Astrocyte of the spinal cord (primary cell): Measurements from ENCODE around the gene PRDM15.
"Not testable (repeated sequence)": the region's sequence is repeated elsewhere in the genome, so short reads cannot be mapped to it uniquely, and the experiment has no call there.

Experiments
- DNase-seq: peaks from one replicate; pipeline ENCODE4 v3.0.0; 2011; ENCODE audit warnings: low read depth, low spot score
- H3K4me3 ChIP-seq: 2 replicates; pipeline ENCODE4 v1.5.1; 2011; ENCODE audit warnings: low read depth, mild to moderate bottlenecking, low read length, moderate library complexity
- in situ Hi-C: cut with HindIII; loops from 2 replicates; pipeline ENCODE4 v1.10.0; 2017; ENCODE audit warnings: low sequenced_read_pairs
- TF ChIP-seq, protein P1 (sequence below): IDR thresholded peaks from 2 replicates; pipeline ENCODE4 v1.5.1; 2012; ENCODE audit warnings: low read depth, mild to moderate bottlenecking, low read length, inconsistent platforms

The PRDM15 gene

GRCh38 chr21:41795726-41796125, 83.4 kb downstream of the PRDM15 start:
- no peak overlapping the region for H3K4me3 ChIP-seq
- in situ Hi-C loops, result no loop called here
- TF ChIP-seq, protein P1, sequence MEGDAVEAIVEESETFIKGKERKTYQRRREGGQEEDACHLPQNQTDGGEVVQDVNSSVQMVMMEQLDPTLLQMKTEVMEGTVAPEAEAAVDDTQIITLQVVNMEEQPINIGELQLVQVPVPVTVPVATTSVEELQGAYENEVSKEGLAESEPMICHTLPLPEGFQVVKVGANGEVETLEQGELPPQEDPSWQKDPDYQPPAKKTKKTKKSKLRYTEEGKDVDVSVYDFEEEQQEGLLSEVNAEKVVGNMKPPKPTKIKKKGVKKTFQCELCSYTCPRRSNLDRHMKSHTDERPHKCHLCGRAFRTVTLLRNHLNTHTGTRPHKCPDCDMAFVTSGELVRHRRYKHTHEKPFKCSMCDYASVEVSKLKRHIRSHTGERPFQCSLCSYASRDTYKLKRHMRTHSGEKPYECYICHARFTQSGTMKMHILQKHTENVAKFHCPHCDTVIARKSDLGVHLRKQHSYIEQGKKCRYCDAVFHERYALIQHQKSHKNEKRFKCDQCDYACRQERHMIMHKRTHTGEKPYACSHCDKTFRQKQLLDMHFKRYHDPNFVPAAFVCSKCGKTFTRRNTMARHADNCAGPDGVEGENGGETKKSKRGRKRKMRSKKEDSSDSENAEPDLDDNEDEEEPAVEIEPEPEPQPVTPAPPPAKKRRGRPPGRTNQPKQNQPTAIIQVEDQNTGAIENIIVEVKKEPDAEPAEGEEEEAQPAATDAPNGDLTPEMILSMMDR, result no peak
- no peak for DNase-seq

GRCh38 chr21:41794600-41794999, 84.5 kb downstream of the PRDM15 start:
- H3K4me3 ChIP-seq, result no peak overlapping the region
- in situ Hi-C loops, result no loop called here

GRCh38 chr21:41792711-41793110, 86.4 kb downstream of the PRDM15 start:
- TF ChIP-seq, protein P1, result no peak
- no peak for DNase-seq
- in situ Hi-C loops, result no loop called here
- H3K4me3 ChIP-seq, result no peak overlapping the region

More at GRCh38 chr21:41794600-41794999, 84.5 kb downstream of the PRDM15 start:
- TF ChIP-seq, protein P1, result no peak
- DNase-seq, result no peak

DNA sequence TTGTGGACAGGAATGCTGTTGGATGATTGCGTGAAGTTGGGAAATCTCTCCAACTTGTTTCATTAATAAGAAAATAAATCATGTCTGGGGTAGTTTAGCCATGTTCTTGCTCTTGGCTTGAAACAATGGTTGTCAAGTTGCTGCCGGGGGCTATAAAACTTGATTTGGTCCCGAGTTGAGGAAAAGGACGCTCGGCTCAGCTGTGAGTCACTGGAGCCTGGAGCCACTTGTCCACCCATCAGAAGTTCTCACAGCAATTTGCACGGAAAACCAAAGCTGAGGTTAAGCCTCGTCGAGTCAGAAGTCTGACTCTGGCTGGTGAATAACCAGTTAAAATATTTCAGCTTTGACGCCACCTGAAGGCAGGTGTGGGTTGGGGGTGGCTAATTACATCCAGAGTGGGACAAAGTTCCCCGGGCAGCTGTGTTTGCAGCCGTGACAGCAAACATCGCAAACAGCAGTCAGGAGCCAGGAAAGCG, 92.6 kb downstream of the PRDM15 start:
- TF ChIP-seq, protein P1, result no peak
- no peak overlapping the region for H3K4me3 ChIP-seq
- in situ Hi-C loops, result no loop called here
- DNase-seq, result peak; percentile 46

DNA sequence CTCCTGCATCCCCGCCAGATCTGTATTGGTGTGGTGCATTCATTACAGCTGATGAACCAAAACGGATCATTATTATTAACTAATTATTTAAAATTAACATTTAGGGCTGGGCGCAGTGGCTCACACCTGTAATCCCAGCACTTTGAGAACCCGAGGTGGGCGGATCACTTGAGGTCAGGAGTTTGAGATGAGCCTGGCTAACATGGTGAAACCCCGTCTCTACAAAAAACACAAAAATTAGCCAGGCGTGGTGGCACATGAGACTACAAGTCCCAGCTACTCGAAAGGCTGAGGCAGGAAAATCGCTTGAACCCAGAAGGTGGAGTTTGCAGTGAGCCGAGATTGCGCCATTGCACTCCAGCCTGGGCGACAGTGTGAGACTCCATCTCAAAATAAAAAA, 93.9 kb downstream of the PRDM15 start:
- in situ Hi-C loops, H3K4me3 ChIP-seq, DNase-seq: not testable (repeated sequence)

GRCh38 chr21:41784456-41785102, 94.6 kb downstream of the PRDM15 start:
- TF ChIP-seq, protein P1, result no peak
- DNase-seq, result no peak
- no peak overlapping the region for H3K4me3 ChIP-seq
- in situ Hi-C loops, result no loop called here

- TF ChIP-seq, protein P1, result no peak
- DNase-seq, result peak; percentile 69
- in situ Hi-C loops, result no loop called here
Measured at GRCh38 chr21:41783476-41784180, 95.5 kb downstream of the PRDM15 start.

More at GRCh38 chr21:41783476-41784180, 95.5 kb downstream of the PRDM15 start:
- no peak overlapping the region for H3K4me3 ChIP-seq
